RWPE1 (cell line): ENCODE measurements around the gene ADAMTS17.

Experiments used
- CTCF ChIA-PET: fragments of 350-600 bp; sonication (Branson Sonifier 250); formaldehyde crosslinking; extraction: SDS; loops from one replicate; lab custom pipeline; 2021; lab: Yijun Ruan, JAX
- POLR2A ChIA-PET: fragments of 400-600 bp; formaldehyde crosslinking; extraction: SDS; loops from one replicate; lab custom pipeline; 2020; ENCODE audit warnings: antibody characterized with exemption; ENCODE audit not compliant: low non-redundant PET; lab: Yijun Ruan, JAX
- DNase-seq: peaks from one replicate; pipeline ENCODE4 v3.0.0; 2012; ENCODE audit warnings: low spot score
- H3K27ac ChIP-seq: fragments of 450-650 bp; 2 replicates; pipeline ENCODE4 v1.5.1; 2017
- TF ChIP-seq, protein P1 (sequence below): fragments of 450-650 bp; conservative IDR thresholded peaks from 2 replicates; pipeline ENCODE4 v1.5.1; 2017; ENCODE audit warnings: low read depth, mild to moderate bottlenecking

ADAMTS17 gene

DNA sequence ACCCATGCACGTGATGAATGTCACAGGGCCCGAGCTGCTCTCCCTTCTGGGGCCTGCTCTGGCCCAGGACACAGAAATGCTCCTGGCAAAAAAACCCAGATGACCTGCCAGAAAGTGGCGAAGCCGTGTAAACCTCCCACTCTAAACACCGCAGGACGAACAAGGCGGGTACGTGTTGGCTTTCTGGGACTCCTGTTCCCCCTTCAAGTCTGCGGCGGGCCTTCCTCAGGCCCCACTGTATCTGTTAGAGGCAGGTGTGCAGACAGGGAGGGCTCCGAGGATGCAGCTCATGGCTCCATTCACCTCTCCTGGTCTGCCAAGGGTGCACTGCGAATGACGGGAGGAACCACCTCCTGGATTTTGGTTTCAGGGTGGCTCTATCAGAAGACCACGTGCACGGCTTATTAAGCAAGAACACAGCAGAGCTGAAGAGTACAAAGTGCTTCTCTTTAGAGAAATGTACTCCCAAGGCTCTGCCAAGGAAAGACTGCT is 173.8 kb downstream of the ADAMTS17 start:
- ChIA-PET CTCF (no interaction called here), POLR2A (no interaction called here)
- no peak overlapping the region for H3K27ac ChIP-seq
- no peak for DNase-seq
- TF ChIP-seq, protein P1, sequence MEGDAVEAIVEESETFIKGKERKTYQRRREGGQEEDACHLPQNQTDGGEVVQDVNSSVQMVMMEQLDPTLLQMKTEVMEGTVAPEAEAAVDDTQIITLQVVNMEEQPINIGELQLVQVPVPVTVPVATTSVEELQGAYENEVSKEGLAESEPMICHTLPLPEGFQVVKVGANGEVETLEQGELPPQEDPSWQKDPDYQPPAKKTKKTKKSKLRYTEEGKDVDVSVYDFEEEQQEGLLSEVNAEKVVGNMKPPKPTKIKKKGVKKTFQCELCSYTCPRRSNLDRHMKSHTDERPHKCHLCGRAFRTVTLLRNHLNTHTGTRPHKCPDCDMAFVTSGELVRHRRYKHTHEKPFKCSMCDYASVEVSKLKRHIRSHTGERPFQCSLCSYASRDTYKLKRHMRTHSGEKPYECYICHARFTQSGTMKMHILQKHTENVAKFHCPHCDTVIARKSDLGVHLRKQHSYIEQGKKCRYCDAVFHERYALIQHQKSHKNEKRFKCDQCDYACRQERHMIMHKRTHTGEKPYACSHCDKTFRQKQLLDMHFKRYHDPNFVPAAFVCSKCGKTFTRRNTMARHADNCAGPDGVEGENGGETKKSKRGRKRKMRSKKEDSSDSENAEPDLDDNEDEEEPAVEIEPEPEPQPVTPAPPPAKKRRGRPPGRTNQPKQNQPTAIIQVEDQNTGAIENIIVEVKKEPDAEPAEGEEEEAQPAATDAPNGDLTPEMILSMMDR = no peak

DNA sequence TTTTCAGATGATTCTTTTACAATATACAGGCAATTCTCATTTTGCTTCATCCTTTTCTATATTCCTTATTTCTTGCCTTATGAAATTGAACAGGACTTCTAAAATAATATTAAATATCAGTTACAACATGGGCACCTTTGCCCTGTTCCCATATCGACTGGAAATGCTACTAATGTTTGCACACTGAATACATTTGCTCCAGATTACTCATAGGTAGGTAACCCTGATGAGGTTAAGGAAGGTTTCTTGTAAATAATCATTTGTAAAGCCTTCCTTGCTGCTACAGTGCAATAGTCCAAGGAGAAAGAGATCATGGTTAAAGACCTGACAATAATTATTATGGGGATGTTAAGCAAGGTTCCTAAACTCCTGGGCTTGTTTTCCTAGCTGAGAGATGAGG is 175.5 kb downstream of the ADAMTS17 start:
- CTCF ChIA-PET = no interaction called here
- DNase-seq = no peak
- H3K27ac ChIP-seq = no peak overlapping the region
- POLR2A ChIA-PET = no interaction called here
- TF ChIP-seq, protein P1 = no peak

DNA sequence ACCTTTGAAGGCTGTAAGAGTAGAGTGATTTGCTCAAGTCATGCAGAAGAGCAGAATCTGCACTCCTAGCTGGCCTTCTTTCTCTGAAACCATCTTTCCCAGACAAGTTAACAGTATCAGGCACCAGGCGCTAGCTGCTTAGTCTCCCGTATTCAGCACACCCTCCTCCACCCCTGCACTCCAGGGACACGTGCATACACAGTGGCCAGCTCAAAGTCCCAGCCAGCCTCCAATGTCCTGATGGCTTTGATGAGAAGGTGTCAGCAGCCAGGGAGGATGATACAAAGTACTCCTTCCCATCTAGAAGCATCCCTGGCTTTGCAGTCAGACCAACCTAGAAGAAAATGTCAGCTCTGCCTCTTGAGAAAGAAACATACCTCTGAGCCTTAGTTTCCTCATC is 177.8 kb downstream of the ADAMTS17 start:
- CTCF ChIA-PET = no interaction called here
- DNase-seq = no peak
- POLR2A ChIA-PET = no interaction called here
- H3K27ac ChIP-seq = no peak overlapping the region
- TF ChIP-seq, protein P1 = no peak

DNA sequence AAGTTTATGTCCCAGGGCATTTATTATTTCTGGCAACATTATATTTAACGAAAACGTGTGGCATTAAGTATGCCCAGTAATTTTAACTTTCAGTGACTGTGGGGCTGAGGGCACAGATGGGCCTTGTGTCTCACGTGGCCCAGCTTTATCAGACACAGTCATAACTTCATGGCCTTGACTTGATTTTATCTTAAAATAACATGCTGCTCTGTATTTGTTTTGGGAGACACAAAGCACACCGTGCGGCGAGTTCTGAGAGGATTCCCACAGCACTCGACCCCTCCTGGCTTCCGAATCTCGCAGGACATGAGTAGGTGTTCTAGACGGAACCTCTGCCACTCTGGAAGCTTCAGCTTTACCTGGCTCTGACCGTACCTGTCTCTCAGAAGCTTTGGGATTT is 180.8 kb downstream of the ADAMTS17 start:
- H3K27ac ChIP-seq = no peak overlapping the region
- ChIA-PET CTCF (interaction anchor here (0.6 kb wide), 1 partner anchor 855 kb away, joined by 4 read pairs; no protein-coding TSS in a partner anchor), POLR2A (no interaction called here)
- TF ChIP-seq, protein P1 = no peak
- DNase-seq = no peak

DNA sequence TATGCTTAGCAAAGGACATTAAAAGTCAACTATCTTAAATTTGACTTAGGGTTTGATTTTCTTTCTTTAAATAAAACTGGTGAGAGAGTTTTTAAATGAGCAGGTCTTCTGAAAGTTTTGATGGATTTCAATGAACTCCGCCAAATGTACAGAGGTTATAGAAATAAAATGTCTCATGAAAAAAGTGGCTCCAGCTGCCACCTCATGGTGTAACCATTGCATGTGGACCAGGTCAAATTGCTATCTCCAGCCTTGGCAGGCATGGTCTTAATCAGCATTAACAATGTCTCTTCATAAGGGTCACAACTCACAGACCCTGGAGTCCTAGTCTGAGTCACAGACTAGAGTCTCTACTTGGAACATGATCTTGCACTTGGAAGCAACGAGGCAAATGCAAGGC is 182.3 kb downstream of the ADAMTS17 start:
- ChIA-PET POLR2A (no interaction called here), CTCF (no interaction called here)
- no peak overlapping the region for H3K27ac ChIP-seq
- TF ChIP-seq, protein P1 = no peak
- DNase-seq = no peak

DNA sequence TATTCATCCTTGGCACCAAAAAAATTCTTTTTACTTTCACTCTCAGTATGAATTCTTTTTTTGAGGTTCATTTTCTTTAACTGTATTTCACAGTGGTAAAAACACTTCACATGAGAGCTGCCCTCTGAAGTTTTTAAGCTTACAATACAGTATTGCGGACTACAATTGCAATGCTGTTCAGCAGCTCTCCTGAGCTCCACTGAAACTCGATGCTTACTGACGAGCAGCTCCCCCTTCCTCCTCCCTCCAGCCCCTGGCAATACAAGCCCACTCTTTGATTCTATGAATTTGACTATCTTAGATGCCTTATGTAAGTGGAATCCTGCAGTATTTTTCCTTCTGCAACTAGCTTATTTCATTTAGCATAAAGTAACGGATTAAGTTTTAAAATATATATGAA is 183.4 kb downstream of the ADAMTS17 start:
- ChIA-PET CTCF (interaction anchor here (0.6 kb wide), 2 partner anchors 22 to 845 kb away, joined by 3 to 4 read pairs; no protein-coding TSS in a partner anchor), POLR2A (no interaction called here)
- no peak for DNase-seq
- no peak overlapping the region for H3K27ac ChIP-seq
- TF ChIP-seq, protein P1 = no peak

DNA sequence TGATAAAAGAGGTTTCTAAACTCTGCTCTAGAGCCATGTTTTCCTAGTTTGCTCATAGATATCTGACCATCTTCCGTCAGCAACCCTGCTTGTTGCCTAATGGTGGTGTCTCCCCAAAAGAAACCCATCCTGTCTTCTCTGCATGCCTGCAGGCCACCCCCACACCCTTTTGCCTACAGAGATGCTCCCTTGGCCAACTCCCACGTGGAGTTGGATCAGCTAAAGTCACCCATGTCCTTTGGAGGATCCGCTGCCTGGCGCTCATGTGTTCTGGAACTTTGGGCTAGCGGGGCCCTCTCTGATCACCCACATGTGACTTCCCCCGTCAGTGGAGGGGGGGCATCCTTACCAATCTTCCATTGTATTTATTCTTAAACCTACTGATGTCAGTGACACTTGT is 185.6 kb downstream of the ADAMTS17 start:
- POLR2A ChIA-PET = no interaction called here
- no peak for DNase-seq
- TF ChIP-seq, protein P1 = no peak
- H3K27ac ChIP-seq = no peak overlapping the region
- CTCF ChIA-PET = no interaction called here
